GM21529 (cell line): Measurements from ENCODE around the gene GMDS.

Experiments
- ATAC-seq: cut with Tn5 transposase; IDR thresholded peaks from one replicate; pipeline ENCODE4 v1.9.1; 2021; ENCODE audit not compliant: unreplicated experiment

Gene GMDS

GRCh38 chr6:1957746-1958145 lies 287.7 kb downstream of the GMDS start:
- ATAC-seq = no peak

DNA sequence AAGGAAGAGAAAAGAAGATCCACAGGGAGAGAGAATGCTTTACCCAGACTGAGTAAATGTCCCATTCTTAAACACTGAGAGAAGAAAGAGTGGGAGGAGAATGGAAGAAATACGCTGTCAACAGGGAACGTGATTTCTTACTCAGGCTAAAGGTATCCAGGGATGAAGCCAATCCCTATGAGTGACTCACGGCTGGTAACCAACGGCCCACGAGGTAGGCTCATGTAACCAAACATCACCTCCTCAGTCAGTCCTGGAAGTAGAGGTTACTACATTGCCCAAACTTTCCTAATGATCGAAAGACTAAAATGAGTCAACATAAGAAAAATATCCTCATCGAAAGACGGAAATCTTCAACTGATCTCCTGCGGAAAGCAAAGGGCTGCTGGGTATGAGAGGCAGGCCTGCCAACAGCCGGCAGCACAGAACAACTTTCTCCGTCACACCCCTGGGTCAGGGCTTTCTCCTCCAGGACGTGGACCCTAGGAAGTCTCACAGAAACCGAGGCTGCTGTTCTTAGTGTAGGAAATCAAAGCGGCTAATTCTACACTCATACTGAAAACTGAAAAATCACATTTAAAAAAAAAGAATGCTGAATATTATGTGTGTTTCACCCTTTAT lies 292.6 kb downstream of the GMDS start:
- ATAC-seq = no peak

DNA sequence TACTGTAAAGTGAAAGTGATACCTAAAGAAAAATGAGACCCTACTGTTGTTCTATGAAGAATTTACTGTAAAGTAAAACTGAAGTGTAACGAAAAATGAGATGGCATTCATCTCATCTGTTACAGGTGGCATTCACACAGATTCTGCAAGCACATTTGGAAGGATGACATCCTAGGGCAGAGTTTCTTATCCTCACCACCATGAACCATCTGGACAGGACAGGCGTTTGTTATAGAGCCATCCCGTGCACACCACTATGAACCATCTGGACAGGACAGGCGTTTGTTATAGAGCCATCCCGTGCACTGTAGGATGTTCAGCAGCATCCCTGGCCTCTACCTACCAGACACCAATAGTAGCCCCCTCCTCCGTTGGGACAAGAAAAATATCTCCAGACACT lies 294.8 kb downstream of the GMDS start:
- ATAC-seq = no peak

DNA sequence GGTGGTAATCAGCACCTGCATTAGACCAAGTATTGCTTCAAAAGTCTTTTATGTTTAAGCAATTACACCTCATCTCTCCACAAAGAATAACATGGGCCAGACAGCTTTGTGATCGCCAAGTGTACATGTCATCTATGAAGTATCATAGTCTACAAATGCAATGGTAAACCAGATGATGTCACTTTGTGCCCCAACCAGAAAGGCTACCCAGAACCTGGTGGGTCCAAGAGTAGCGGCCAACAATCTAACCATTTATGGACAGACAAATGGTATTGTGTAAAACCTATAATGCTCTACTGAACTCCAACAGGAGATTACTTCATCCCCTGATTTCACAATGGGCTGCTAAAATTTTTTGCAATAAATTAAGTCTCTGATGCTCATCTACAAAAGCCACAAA lies 295.9 kb downstream of the GMDS start:
- ATAC-seq = no peak

DNA sequence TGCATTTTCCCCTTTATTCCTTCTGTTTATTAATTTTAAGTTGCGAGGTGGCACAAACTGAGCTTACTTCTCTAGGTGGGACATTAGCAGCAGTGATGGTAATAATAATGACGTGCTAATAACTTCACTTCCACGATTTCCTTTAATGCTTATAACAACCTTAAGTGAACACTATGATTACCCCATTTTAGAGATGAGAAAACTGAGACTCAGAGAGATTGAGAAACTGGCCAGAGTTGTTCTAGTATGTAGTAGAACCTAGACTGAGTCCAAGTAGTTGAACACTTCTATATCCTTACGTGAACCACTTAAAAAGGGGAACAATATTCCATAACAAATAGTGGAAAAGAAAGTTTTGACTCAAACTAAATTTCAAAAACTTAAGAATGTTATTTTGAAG lies 297.5 kb downstream of the GMDS start:
- ATAC-seq = no peak

DNA sequence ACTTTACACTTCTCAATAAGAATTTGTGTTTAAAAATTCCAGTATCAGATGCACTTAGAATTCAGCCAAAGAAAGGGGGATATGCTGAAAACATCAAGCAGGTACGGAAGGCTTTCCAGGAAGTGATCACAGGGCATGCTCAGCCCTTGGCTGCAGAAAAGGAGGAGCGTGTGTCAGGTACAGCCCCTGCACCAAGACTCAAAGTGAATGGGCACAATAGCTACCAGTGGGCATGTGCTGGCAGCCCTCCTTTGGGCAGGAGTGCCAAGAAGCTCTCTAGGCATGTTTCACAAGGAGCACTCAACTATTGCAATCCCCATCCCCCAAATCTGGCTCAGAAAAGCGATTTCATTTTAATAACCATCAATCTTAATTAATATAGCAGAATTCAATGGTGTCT lies 298.8 kb downstream of the GMDS start:
- ATAC-seq = no peak

GRCh38 chr6:1945235-1945832 lies 300.1 kb downstream of the GMDS start:
- no peak for ATAC-seq

DNA sequence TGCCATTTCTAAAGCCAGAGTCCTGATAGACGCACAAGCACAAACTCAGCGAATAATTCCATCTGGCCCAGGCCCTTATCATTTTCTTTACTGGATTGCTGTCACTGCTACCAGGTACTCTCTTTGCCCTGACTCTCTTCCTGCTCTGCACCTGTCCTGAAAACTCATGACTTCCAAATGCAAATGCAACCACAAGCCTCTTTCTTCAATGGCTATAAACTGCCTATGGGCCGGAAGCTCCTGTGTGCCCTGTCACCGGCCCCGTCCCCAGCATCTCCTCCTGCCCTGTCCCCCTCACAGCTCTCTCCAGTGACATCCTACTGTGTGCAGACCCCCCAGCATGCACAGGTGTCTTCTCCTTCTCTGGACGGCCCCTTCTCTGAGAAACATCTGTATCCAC lies 302.6 kb downstream of the GMDS start:
- ATAC-seq = no peak

DNA sequence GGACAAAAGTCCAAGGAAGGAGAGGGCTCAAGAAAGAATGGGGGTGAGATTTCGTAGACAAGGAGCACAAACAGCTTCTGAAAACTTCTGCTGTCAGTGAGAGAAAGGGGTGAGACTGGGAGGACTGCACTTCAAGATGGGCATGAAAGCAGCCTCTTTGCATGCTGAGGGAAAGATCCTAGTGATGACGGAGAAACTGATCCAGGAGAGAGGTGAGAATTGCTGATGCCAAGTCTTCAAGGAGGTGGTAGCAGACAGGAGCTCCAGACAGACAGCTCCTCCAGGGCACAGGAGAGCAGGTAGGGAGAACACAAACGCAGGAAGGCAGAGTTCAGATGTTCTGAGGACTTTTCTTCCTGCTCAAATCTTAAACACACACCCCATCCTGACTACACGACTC lies 303.9 kb downstream of the GMDS start:
- no peak for ATAC-seq

DNA sequence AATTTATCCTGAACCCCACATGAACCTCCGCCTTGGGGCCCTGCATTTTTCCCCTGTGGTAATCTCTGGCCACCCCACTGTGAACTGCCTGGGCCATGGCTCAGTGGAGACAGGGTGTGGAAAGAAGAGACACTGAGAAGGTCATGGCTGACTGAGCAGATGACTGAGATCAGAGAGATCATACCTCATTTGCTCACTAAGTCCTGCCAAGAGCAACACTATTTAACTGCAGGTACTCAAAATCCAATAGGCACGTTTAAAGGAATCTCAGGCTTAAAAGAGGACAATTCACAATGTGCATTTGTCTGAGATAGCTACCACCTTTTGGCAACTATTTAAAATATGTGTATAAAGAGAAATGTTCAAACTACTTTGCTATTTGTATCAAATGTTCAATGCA lies 305.0 kb downstream of the GMDS start:
- peak; percentile 87 for ATAC-seq

- ATAC-seq = no peak
Measured at GRCh38 chr6:1933292-1933691, 312.1 kb downstream of the GMDS start.

DNA sequence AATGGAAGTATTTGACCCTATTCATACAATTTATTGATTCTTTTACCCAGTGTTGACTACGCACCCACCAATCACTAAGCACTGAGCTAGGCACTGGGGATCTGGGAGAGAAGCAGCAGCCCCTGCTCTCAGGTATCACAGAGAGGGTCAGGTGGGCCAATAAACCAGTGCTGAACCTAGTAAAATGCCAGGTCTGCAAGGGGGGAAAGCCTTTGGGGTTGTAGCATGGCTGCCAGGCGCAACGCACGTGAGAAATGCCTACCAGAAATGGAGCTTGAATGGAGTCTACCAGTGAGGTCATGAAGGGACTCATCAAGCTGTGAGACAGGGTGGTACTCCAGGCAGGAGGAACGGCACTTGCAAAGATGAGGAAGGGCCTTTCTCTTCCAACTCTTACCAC lies 313.6 kb downstream of the GMDS start:
- no peak for ATAC-seq

GRCh38 chr6:1930356-1930755 lies 315.0 kb downstream of the GMDS start:
- ATAC-seq = no peak

GRCh38 chr6:1929931-1930330 lies 315.5 kb downstream of the GMDS start:
- no peak for ATAC-seq

DNA sequence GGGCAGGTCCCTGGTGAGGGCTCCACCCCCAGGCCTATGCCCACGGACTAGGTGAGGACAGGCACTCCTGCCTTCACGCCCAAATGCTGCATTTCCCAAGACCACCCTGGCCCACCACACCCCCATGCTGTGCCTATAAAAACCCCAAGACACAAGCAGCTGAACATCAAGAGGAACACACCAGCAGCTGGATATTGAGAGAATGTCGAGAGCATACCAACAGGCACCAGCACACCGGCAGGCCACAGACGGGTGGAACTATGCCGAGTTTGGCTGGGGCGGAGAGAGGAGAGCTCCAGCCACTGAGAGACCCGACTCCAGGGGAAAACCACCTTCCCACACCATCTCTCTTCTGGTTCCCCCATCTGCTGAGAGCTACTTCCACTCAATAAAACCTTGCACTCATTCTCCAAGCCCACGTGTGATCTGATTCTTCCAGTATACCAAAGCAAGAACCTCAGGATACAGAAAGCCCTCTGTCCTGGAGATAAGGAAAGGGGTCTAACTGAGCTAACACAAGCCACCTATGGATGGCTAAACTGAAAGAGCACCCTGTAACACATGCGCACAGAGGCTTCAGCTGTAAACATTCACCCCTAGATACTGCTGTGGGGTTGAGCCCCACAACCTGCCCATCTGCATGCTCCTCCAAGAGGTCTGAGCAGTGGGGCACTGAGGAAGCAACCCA lies 319.5 kb downstream of the GMDS start:
- no peak for ATAC-seq

- ATAC-seq = no peak
Measured at GRCh38 chr6:1923449-1923848, 322.0 kb downstream of the GMDS start.

GRCh38 chr6:1917626-1918371 lies 327.6 kb downstream of the GMDS start:
- ATAC-seq = no peak

- ATAC-seq = no peak
Measured at GRCh38 chr6:1916334-1917070, 328.9 kb downstream of the GMDS start.

DNA sequence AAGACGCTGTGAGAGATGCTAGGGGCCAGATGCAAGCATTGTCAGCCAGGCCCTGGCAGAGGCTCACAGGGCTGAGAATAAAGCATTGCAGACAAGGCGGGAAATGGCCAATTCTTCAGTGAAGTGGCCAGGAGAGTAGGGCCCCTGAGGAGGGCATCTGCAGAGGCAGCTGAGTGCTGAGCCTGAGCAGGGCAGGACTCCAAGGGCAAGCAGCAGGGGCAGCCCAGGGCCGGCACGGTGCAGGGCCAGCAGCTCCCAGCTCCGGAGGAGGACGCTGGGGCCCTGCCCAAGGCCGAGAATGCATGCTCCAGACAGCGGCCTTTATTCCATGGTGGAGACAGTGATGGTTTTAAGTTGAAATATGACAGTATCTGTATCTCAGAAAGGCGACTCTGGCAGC lies 330.2 kb downstream of the GMDS start:
- no peak for ATAC-seq

DNA sequence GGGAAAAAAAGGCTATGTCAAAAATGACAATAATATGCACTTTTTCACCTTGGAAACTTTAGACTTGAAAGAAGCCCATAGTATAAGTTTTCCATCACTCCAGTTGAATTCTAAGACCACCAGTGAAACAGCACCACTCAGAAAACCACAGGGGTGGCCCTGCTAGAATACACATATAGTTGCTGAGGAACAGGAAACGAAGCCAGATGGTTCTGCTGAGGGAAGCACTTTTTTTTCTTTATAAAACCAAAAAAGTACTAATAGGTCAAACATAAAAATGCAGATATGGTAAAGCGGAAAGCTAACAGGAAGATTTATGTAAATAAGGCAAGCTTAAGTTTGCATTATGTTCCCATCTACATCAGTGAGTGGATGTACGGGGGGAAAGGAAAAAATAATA lies 331.8 kb downstream of the GMDS start:
- ATAC-seq = no peak

GRCh38 chr6:1912731-1913130 lies 332.7 kb downstream of the GMDS start:
- no peak for ATAC-seq
